Activated gamma-delta T cell treated with anti-CD3 and anti-CD28 coated beads, Interleukin-2, amount 50 U/mL, for 16 hours (primary cell): ENCODE results near the gene PRRC2A.

Source experiments
- DNase-seq: peaks from one replicate; pipeline ENCODE4 v3.0.0-alpha.2; 2020; ENCODE audit warnings: low read depth

Gene PRRC2A

DNA sequence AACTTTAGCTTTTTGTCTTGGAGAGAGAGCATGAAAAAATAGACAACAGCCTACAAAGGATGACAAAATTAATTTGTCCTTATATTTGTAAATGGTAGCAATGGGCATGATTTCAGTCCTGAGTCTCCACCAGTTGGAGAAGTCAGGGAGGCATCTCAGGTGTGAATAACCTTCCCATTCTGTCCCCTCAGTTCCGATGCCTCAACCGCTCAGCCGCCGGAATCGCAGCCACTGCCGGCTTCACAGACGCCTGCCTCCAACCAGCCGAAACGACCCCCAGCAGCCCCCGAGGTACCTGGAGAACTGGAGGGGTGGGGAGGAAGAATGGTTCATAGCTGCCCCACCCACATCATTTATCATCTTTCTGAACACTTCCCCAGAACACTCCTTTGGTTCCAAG is 3.6 kb downstream of the PRRC2A start:
- DNase-seq: no peak

DNA sequence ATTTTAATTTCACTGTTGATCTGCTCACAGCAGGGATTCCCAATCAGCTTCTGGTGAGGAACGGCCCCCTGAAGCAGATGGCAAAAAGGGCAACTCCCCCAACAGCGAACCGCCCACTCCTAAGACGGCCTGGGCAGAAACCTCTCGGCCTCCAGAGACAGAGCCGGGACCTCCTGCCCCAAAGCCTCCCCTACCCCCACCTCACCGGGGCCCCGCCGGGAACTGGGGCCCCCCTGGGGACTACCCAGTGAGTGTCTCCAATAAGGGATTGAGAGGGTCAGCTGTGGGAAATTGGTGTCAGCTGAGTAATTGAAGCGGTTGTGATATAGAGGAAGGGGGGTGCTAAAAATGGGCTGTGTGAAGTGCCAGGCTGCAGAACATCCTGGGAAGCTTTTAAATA is 6.4 kb downstream of the PRRC2A start:
- no peak for DNase-seq

DNA sequence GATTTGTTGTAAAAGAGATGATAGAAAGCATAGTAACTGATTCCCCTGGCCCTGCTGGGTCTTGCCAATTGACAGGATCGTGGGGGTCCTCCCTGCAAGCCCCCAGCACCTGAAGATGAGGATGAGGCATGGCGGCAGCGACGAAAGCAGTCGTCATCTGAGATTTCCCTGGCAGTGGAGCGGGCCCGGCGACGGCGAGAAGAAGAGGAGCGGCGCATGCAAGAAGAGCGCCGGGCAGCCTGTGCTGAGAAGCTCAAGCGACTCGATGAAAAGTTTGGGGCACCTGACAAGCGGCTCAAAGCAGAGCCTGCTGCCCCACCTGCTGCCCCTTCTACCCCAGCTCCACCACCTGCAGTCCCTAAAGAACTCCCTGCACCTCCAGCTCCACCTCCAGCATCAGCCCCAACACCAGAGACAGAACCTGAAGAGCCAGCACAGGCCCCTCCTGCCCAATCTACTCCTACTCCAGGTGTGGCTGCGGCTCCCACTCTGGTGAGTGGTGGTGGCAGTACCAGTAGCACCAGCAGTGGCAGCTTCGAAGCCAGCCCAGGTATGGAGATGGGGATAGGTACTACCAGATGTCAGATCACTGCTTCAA is 7.3 kb downstream of the PRRC2A start:
- no peak for DNase-seq

DNA sequence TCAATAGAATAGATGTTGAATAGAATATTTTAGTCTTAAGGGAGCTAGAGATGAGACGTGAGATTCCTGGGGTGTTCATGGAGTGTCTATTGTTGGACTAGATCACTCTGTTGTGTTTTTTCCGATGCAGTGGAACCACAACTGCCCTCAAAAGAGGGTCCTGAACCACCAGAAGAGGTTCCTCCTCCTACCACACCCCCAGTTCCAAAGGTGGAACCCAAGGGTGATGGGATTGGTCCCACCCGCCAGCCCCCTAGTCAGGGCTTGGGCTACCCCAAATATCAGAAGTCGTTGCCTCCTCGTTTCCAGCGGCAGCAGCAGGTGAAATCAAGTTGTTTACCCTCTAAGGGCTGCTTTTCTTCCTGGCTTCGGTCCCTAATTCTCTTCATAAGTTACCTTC is 8.5 kb downstream of the PRRC2A start:
- DNase-seq: no peak

DNA sequence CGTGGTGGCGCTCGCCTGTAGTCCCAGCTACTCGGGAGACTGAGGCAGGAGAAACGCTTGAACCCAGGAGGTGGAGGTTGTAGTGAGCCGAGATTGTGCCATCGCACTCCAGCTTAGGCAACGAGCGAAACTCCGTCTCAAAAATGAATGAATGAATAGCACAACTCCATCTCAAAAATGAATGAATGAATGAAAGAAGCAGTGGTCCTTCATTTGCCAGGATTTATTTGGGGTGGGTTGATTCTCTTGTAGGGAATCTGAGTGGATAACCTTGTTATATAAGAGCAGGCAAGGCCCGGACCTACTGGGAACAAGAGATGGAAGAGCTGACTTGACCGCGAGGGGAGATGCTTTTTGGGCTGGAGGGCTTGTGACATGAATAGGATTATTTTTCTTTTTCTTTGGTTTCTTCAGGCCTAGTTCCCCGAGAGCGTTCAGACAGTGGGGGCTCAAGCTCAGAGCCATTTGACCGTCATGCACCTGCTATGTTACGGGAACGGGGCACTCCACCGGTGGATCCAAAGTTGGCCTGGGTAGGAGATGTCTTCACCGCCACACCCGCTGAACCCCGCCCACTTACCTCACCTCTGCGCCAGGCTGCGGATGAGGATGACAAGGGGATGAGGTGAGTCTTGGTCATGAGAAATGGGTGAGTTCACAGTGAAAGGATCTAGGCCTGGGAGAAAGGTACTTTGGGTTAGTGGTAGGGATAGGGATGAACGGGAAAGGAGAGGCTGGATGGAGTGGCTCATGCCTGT is 9.8 kb downstream of the PRRC2A start:
- DNase-seq: no peak

DNA sequence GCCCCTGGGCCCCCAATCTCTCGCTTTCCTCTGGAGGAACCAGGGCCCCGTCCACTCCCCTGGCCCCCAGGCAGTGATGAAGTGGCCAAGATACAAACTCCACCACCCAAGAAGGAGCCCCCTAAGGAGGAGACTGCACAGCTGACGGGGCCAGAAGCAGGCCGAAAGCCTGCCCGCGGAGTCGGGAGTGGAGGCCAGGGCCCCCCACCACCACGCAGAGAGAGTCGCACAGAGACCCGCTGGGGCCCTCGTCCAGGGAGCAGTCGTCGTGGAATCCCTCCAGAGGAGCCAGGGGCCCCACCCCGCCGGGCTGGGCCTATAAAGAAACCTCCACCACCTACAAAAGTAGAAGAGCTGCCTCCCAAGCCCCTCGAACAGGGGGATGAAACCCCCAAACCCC is 10.7 kb downstream of the PRRC2A start:
- no peak for DNase-seq

DNA sequence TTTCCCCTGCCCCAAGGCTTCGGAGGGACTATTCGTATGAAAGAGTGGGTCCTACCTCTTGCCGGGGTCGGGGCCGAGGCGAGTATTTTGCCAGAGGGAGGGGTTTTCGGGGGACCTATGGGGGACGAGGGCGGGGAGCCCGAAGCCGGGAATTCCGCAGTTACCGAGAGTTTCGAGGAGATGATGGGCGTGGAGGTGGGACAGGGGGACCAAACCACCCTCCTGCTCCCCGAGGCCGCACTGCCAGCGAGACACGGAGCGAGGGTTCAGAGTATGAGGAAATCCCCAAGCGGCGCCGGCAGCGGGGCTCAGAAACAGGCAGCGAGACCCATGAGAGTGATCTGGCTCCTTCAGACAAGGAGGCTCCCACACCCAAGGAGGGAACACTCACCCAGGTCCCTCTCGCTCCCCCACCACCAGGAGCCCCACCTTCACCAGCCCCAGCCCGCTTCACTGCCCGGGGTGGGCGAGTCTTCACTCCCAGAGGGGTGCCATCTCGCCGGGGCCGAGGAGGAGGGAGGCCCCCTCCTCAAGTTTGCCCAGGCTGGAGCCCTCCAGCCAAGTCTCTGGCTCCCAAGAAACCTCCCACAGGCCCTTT is 11.3 kb downstream of the PRRC2A start:
- no peak for DNase-seq

DNA sequence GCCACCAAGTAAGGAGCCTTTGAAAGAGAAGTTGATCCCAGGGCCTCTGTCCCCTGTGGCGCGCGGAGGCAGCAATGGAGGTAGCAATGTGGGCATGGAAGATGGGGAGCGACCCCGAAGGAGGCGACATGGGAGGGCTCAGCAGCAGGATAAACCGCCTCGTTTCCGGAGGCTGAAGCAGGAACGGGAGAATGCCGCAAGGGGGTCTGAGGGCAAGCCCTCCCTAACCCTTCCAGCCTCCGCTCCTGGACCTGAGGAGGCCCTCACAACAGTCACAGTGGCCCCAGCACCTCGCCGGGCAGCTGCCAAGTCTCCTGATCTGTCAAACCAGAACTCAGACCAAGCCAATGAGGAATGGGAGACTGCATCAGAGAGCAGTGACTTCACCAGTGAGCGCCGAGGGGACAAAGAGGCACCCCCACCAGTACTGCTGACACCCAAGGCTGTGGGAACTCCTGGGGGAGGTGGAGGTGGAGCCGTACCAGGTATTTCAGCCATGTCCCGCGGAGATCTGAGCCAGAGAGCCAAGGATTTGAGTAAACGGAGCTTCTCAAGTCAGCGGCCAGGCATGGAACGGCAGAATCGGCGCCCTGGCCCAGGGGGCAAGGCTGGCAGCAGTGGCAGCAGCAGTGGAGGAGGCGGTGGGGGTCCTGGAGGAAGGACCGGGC is 11.9 kb downstream of the PRRC2A start:
- no peak for DNase-seq

DNA sequence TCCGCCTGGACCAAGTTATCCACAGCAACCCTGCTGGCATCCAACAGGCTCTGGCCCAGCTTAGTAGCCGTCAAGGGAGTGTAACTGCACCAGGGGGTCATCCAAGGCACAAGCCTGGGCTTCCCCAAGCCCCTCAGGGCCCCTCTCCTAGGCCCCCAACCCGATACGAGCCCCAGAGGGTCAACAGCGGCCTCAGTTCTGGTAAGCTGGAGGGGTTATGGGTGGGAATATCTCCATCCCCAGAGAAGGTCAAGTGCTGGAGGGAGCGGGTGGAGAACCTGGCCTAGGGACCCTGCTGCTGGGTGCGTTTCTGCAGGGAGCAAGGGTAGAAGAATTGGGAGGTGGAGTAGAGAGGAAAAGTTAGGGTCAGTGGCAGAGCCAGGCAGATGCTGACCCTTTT is 12.9 kb downstream of the PRRC2A start:
- DNase-seq: no peak

DNA sequence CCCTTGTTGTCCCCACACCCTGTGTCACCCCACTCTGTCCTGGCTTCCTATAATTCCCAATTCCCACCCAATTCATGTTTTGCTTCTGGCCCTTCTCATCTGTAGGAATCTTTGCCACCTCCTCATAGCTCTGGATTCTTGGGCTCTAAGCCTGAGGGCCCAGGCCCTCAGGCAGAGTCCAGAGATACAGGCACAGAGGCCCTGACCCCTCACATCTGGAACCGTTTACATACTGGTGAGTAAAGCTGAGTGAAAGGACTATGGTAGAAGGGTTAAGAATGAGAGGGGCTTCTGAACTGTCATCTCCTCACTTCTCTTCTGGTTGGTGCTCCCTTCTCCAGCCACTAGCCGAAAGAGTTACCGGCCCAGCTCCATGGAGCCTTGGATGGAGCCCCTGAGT is 13.6 kb downstream of the PRRC2A start:
- no peak for DNase-seq

DNA sequence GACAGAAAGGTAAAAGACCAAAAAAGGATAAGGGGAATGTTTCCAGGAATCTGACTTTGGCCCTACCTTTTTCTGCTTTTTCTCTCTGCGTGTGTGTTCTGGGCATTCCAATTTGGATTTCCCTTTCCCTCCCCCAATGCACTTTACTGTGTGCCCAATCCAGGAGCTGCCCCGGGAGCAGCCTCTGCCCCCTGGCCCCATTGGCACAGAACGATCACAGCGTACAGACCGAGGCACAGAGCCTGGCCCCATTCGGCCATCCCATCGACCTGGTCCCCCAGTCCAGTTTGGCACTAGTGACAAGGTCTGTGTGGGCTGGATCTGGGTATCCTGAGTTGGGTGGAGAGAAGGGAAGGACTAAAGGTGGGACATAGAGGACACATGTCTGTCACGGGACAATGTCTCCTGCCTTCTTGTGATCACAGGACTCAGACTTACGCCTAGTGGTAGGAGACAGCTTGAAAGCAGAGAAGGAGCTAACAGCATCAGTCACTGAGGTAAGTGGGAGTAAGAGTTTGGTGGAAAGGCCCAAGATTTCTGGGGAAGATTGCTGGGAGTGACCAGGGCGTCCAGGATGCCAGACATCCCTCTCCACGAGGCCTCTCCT is 14.6 kb downstream of the PRRC2A start:
- DNase-seq: no peak

DNA sequence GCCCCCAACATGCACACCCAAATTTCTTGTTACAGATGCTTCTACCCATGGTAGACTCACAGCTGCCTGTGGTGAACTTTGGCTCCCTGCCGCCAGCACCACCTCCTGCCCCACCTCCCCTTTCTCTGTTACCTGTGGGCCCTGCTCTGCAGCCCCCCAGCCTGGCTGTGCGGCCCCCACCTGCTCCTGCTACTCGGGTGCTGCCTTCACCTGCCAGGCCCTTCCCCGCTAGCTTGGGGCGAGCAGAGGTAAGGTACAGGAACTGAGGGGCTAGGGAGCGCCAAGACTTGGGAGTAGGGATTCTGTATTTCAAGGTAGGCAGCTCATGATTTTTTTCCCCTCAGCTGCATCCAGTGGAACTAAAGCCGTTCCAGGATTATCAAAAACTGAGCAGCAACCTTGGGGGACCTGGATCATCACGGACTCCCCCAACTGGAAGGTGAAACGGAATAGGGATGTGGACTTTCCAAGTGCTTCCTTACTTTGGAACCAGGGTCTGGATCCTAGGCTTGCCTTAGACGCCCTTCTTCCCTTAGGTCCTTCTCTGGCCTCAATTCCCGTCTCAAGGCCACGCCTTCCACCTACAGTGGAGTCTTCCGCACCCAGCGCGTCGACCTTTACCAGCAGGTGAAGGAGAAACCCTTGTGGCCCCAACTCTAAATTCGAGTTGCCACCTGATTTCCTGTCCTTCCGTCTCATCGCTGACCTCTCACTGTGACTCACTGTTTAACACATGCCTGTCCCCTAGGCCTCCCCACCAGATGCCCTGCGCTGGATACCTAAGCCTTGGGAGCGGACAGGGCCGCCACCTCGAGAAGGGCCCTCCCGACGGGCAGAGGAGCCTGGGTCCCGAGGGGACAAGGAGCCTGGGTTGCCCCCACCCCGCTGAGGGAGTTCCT is 16.4 kb downstream of the PRRC2A start:
- DNase-seq: no peak

DNA sequence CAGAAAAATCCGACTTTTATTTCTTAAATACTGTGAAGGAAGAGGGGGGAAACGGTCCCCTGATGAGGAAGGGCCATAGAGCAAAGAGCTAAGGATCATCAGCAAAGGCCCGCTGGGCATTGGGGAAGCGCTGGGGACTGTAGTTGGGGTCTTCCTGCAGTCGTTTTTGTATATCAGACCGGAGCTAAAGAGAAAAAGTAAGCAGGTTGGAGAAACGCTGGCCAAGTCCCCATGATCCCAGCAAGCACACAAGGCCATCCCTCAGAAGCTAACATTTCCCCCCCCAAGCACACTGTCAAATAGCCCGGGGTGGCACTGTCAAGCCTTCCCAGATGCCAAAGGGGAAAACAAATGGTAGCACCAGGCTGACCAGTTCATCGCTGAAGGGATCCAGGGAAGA is 18.5 kb downstream of the PRRC2A start:
- DNase-seq: no peak

DNA sequence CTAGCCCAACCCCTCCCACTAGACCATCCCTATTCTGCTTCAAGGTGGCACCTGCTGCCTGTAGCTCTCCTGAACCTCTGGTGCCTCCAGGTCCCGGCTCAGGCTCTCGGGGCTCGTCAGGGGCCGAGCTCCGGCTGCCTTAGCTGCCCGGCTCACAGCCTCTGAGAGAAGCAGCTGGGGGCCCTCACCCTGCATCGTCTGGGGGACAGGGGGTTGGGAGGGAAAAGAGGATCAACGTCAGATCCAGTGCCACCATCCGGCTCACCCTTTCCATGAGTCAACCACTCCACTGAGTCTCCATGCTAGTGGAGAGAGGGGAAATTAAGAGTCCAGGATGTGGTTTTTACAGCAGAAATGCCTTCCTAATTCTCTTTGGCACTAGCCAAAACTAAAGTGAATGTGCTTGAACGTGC is 18.9 kb downstream of the PRRC2A start:
- DNase-seq: no peak

DNA sequence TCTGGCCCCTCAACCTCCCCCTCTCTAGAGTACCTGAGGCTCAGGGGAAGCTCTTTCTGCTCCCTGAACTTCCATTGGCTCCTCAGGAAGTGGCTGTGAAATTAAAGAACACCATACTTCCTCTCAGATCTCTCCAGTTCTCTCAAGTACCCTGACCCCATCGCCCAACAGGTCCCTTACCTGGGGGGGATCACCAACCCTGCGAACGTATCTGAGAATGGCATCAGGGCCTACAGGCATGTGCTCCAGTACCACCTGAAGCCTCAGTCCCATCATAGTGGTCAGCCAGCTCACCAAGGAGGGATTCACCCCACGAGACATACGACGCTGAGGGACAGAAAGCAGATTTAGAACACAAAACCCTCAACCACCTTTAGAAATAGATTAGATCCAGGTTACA is 20.1 kb downstream of the PRRC2A start:
- no peak for DNase-seq

DNA sequence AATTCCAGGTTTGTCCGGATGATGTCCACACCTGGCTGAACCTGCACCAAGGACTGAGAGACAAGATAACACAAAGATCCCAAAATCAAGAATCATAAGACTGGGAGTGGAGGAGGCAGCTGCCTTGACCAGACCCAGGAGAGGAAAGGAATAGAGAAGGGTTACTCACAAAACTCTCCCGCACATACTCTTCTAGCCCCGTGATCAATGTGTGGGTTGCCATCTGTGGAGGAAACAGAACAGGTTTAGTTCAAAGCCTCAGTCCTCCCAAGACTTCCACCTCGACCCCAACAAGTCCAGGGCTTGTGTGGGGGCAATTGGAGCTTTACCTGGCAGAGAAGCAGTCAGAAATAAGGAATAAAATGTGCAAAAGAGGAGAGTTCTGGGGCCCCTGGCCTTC is 20.9 kb downstream of the PRRC2A start:
- no peak for DNase-seq

DNA sequence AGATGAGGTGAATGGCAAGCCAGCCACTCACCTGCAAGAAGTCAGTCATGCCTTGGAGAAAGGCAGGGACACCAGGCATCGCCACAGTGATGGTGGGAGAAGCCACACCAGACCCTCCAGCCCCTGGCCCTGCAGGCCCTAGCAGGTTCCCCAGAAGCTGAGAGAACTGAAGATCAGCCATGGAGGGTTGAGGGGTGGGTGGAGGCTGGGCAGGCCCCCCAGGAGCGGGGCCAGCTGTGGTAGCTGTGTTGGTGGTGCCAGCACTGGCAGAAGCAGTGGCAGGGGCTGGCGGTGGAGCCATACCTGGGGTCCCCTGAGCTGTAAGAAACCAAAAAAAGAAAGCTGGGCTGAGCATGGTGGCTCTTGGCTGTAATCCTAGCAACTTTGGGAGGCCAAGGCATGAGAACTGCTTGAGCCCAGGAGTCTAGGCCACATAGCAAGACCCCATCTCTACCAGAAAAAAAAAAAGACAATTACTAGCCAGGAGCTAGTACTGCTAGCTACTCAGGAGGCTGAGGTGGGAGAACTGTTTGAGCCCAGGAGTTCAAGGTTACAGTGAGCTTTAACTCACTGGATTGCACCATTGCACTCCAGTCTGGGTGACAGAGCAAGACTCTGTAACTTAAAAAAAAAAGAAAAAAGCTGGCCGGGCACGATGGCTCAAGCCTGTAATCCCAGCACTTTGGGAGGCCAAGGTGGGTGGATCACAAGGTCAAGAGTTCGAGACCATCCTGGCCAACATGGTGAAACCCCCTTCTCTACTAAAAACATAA is 22.5 kb downstream of the PRRC2A start:
- no peak for DNase-seq

DNA sequence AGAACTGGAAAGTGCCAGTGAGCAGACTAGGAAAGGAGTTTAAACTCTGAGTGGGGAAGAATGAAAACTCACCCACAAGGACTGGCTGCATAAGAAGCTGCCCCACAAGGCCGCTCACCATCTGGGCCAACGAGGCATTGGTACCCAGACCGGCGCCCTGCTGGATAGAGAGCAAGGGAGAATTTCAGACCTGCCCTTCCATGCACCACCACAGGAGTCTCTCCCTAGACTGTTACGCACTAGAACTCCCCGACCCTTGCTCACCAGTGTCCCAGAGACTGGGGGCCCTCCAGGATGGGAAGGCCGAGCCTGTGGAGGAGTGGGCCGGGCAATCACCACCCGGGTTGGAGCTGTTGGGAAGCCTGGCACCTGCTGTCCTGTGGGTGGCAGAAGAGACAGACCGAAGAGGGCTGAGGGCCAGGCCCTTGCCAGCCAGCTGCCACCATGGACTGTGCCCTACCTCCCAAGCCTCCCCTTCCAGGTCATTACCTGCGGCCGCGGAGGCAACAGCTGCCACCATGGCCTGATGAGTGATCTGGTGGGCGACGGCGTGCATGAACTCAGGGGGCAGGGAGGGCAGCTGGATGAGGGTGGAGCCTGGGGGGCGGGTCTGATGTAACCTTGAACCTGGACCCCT is 23.4 kb downstream of the PRRC2A start:
- DNase-seq: no peak

DNA sequence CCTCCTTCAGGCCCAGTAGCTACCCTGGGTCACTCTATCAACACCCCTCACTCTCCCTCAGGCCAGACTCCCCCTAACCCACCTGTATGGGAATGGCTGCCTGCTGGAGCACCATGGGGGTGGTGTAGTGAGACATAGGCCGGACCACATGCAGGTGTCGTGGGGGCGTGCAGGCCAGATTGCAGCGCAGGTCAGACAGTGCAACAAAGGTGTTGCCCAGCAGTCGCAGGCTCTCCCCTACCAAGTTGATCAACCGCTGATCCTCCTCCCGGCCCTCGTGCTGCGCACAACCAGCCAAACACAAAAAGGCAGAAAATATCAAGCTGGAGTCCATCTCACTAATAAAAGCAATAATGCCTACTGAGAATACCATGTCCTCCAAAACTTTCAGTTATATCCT is 24.8 kb downstream of the PRRC2A start:
- no peak for DNase-seq

DNA sequence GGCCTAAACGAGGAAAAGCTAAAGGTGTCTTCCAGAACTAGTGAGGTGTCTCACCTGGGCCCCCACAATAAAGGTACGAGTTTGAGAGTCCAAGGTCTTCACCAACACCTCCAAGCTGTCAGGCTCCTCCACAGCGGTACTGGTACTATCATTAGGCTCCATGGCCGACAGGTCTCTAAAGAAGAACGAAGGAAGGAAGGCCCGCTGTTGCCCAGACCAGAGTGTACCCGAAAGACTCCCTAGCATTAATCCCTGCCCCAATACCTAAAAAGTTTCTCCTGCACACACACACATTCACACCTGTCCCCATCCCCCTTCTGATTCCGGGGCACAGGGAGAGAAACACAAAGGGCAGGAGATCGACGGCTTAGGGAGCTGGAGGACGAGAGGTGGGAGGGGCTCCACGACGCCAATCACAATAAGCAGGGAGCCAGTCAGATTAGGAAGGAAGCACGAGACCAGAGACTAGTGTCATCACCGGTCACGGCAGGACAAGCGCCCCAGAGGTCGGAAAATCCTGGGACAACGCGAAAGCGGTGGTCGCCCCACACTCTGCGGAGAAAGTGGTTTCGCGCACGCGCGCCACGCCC is 31.2 kb downstream of the PRRC2A start:
- DNase-seq: no peak
